Naive thymus-derived CD8-positive, alpha-beta T cell (primary cell): ENCODE data around the gene MANEA. TPM values are rescaled to one million over a fixed set of nuclear protein-coding genes. Genes with fewer than 3 reads are reported as not detected.

Experiments used
- ATAC-seq, 2 donors: fragments of 150-1000 bp; cut with Tn5 transposase in 1 of 2; sonication (Bioruptor Pico), chemical (Tn5 transposase) in 1 of 2; 1 replicate in 1 of 2; 2 replicates in 1 of 2; pipeline ENCODE4 v1.10.0; 2021; ENCODE audit warnings: mild to moderate bottlenecking in 2 of 2, moderate library complexity in 2 of 2
- POLR2A ChIA-PET: fragments of 350-600 bp; sonication (Branson Sonifier 250); formaldehyde crosslinking; loops from one replicate; lab custom pipeline; 2021; ENCODE audit warnings: antibody characterized with exemption; lab: Charles Lee
- DNase-seq, 10 donors: peaks; one replicate each; pipeline versions ENCODE4 v3.0.0 to v3.0.0-alpha.2; 2020 to 2022
- H3K27ac Mint-ChIP-seq, 10 donors: one replicate each; pipeline ENCODE4 v1.8.0; 2020 to 2022; ENCODE audit warnings: mild to moderate bottlenecking in 10 of 10, mixed read lengths in 10 of 10, moderate library complexity in 4 of 10, inconsistent platforms in 1 of 10
- H3K27me3 Mint-ChIP-seq, 5 donors: one replicate each; pipeline ENCODE4 v1.8.0; 2021 to 2022; ENCODE audit warnings: mixed read lengths in 5 of 5
- H3K36me3 Mint-ChIP-seq, 3 donors: one replicate each; pipeline ENCODE4 v1.8.0; 2020 to 2022; ENCODE audit warnings: mixed read lengths in 3 of 3, mild to moderate bottlenecking in 2 of 3, inconsistent platforms in 1 of 3
- H3K4me1 Mint-ChIP-seq, 4 donors: one replicate each; pipeline ENCODE4 v1.8.0; 2021 to 2022; ENCODE audit warnings: mixed read lengths in 4 of 4
- H3K4me3 Mint-ChIP-seq, 10 donors: one replicate each; pipeline ENCODE4 v1.8.0; 2020 to 2022; ENCODE audit warnings: mild to moderate bottlenecking in 10 of 10, mixed read lengths in 10 of 10, moderate library complexity in 6 of 10, inconsistent platforms in 1 of 10
- H3K9me3 Mint-ChIP-seq, 9 donors: one replicate each; pipeline ENCODE4 v1.8.0; 2020 to 2022; ENCODE audit warnings: mixed read lengths in 9 of 9, mild to moderate bottlenecking in 3 of 9, inconsistent platforms in 1 of 9, moderate library complexity in 1 of 9
- polyA plus RNA-seq, 3 donors: library from polyadenylated mRNA; unstranded; fragments of 300-500 nt; fragmentation: Illumina TruSeq; gene quantifications; one replicate each; pipeline ENCODE4 v1.2.3, GENCODE V29; 2021
- total RNA-seq, 8 experiments: library from RNA in 2 of 8; stranded (reverse) in 2 of 8; gene quantifications; one replicate each; pipeline ENCODE4 v1.2.3 and lab custom pipeline; 2021 to 2026

MANEA gene
- total and polyA plus RNA-seq, 5 experiments from 2014 or later = 3.4 to 13.2 (median 4.5) TPM

DNA sequence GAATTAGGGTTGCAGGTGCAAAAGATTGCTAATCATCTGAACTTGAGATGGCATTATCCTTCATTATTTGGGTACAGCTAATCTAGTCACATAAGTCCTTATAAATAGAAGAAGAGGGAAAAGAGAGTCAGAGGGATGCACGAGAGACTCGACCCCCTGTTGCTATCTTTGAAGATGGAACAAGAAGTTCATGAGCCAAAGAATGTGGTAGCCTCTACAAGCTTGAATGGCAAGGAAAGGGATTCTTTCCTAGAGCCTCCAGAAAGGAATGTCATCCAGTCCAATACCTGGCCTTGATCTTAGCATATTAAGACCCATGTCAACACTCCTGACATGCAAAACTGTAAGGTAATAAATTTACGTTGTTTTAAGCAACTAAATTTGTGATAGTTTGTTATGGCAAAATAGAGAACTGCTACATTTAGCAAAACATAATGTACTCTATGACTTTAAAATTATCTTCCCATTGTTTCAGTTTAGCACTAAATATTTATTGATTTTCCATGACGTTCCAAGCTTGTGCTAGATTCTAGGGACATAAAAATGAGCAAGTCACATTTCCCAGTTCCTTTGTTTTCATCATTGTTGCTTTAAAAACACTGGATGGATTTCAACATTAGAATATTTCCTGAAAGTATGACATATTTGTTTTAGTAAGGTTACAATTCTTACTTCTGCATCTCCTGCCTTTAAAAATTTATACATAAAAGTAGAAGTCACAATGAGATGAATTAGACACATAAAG is 12.7 kb downstream of the MANEA start:
- no peak for DNase-seq
- Mint-ChIP-seq H3K4me1 (peaks cover 18 to 47% (median 38%) of the 10 kb centered on the region in 4 donors), H3K4me3 (no peak overlapping the region), H3K27me3 (no peaks in the 10 kb centered on the region), H3K9me3 (no peaks in the 10 kb centered on the region), H3K36me3 (peaks cover 10 to 41% (median 38%) of the 10 kb centered on the region in 3 donors), H3K27ac (no peak overlapping the region)
- no peak for ATAC-seq
- POLR2A ChIA-PET = no interaction called here

DNA sequence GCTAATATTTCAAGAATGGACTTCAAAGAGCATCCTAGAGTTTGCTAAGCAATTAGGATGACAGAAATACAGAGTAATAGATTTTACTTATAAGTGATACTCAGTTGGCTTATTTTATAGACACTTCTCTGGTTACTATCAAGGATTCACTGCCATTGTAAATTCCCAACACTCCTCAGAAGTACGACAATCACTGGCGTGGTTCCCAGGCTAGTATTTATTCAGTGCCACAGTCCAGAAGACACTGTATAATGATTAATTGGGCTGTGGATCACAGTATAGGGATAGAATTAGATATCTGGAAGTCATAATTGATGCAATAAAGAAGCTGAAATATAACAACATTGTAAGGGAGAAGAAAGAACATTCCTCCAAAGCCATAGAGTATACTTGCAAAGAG is 15.7 kb downstream of the MANEA start:
- POLR2A ChIA-PET = no interaction called here
- Mint-ChIP-seq H3K27ac (no peak overlapping the region), H3K27me3 (no peaks in the 10 kb centered on the region), H3K9me3 (no peaks in the 10 kb centered on the region), H3K4me1 (peaks cover 14 to 36% (median 27%) of the 10 kb centered on the region in 4 donors), H3K36me3 (peaks cover 7 to 29% (median 29%) of the 10 kb centered on the region in 3 donors), H3K4me3 (no peak overlapping the region)
- ATAC-seq (no peak), DNase-seq (no peak)

GRCh38 chr6:95596021-95596420 is 18.7 kb downstream of the MANEA start:
- DNase-seq = no peak
- no peaks in the 10 kb centered on the region for H3K27me3 Mint-ChIP-seq
- no peak overlapping the region for H3K4me3 Mint-ChIP-seq
- POLR2A ChIA-PET = no interaction called here
- H3K4me1 Mint-ChIP-seq = peaks cover 8 to 30% (median 17%) of the 10 kb centered on the region in 4 donors
- no peak overlapping the region for H3K27ac Mint-ChIP-seq
- no peaks in the 10 kb centered on the region for H3K9me3 Mint-ChIP-seq
- no peak for ATAC-seq
- peaks cover 11 to 39% (median 30%) of the 10 kb centered on the region in 3 donors for H3K36me3 Mint-ChIP-seq

GRCh38 chr6:95599706-95600105 is 22.4 kb downstream of the MANEA start:
- DNase-seq = no peak
- no peaks in the 10 kb centered on the region for H3K9me3 Mint-ChIP-seq
- peaks cover 5 to 32% (median 16%) of the 10 kb centered on the region in 3 donors for H3K36me3 Mint-ChIP-seq
- no peak for ATAC-seq
- H3K27me3 Mint-ChIP-seq = no peaks in the 10 kb centered on the region
- peaks cover 0 to 2% (median 0%) of the 10 kb centered on the region in 4 donors for H3K4me1 Mint-ChIP-seq
- no peak overlapping the region for H3K4me3 Mint-ChIP-seq
- POLR2A ChIA-PET = no interaction called here
- H3K27ac Mint-ChIP-seq = no peak overlapping the region

GRCh38 chr6:95601133-95601532 is 23.8 kb downstream of the MANEA start:
- no peaks in the 10 kb centered on the region for H3K9me3 Mint-ChIP-seq
- H3K4me3 Mint-ChIP-seq = no peak overlapping the region
- POLR2A ChIA-PET = no interaction called here
- H3K27ac Mint-ChIP-seq = no peak overlapping the region
- peaks cover 5 to 38% (median 20%) of the 10 kb centered on the region in 3 donors for H3K36me3 Mint-ChIP-seq
- ATAC-seq (no peak), DNase-seq (no peak)
- no peaks in the 10 kb centered on the region for H3K27me3 Mint-ChIP-seq
- H3K4me1 Mint-ChIP-seq = no peaks in the 10 kb centered on the region

GRCh38 chr6:95614094-95614493 is 36.8 kb downstream of the MANEA start:
- no peak for DNase-seq
- Mint-ChIP-seq H3K36me3 (no peaks in the 10 kb centered on the region), H3K9me3 (no peaks in the 10 kb centered on the region), H3K4me3 (no peak overlapping the region), H3K27ac (no peak overlapping the region), H3K27me3 (peaks cover 0 to 3% (median 0%) of the 10 kb centered on the region in 5 donors), H3K4me1 (no peaks in the 10 kb centered on the region)
- POLR2A ChIA-PET = no interaction called here
- ATAC-seq = no peak

- DNase-seq = no peak
- Mint-ChIP-seq H3K4me1 (no peaks in the 10 kb centered on the region), H3K4me3 (no peak overlapping the region), H3K36me3 (peaks cover 0 to 12% (median 0%) of the 10 kb centered on the region in 3 donors), H3K27me3 (peaks cover 0 to 5% (median 2%) of the 10 kb centered on the region in 5 donors), H3K27ac (no peak overlapping the region), H3K9me3 (peaks cover 2 to 22% (median 4%) of the 10 kb centered on the region in 9 donors)
- POLR2A ChIA-PET = no interaction called here
- ATAC-seq = no peak
These were observed 52.2 kb downstream of the MANEA start for GRCh38 chr6:95629551-95629950.

GRCh38 chr6:95636552-95637431 is 59.5 kb downstream of the MANEA start:
- Mint-ChIP-seq H3K9me3 (peaks cover 2 to 16% (median 4%) of the 10 kb centered on the region in 9 donors), H3K4me3 (no peak overlapping the region), H3K4me1 (no peaks in the 10 kb centered on the region), H3K27me3 (peaks cover 0 to 3% (median 2%) of the 10 kb centered on the region in 5 donors), H3K27ac (no peak overlapping the region), H3K36me3 (peaks cover 0 to 11% (median 0%) of the 10 kb centered on the region in 3 donors)
- POLR2A ChIA-PET = no interaction called here
- ATAC-seq (no peak), DNase-seq (no peak)

DNA sequence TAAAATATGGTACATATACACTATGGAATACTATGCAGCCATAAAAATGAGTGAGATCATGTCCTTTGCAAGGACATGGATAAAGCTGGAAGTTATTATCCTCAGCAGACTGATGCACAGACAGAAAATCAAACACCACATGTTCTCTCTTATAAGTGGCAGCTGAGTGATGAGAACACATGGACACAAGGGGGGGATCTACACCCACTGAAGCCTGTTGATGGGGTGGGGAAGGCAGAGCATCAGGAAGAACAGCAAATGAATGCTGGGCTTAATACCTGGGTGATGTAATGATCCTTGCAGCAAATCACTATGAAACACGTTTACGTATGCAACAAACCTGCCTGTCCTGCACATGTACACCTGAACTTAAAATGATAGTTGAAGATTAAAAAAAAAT is 71.3 kb downstream of the MANEA start:
- H3K4me3 Mint-ChIP-seq = no peak overlapping the region
- POLR2A ChIA-PET = no interaction called here
- H3K36me3 Mint-ChIP-seq = peaks cover 0 to 11% (median 2%) of the 10 kb centered on the region in 3 donors
- H3K27ac Mint-ChIP-seq = no peak overlapping the region
- ATAC-seq (no peak), DNase-seq (no peak)
- H3K27me3 Mint-ChIP-seq = peaks cover 1 to 15% (median 4%) of the 10 kb centered on the region in 5 donors
- H3K9me3 Mint-ChIP-seq = peaks cover 0 to 22% (median 9%) of the 10 kb centered on the region in 9 donors
- H3K4me1 Mint-ChIP-seq = no peaks in the 10 kb centered on the region

DNA sequence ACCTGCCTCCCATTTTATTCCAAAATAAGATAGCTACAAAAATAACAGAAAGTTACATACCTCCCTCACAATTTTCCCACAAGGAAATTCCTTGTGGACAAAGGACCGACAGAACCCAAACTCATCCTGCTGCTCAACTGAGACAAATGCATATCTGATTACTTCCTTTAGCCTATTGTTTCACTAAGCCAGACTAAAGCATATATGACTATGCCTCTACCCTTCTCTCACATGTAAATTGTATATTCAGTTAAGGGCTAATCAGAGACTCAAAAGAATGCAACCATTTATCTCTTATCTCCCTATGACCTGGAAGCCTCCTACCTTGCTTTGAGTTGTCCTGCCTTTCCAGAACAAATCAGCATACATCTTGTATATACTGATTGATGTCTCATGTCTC is 72.1 kb downstream of the MANEA start:
- DNase-seq (no peak), ATAC-seq (no peak)
- H3K27ac Mint-ChIP-seq = no peak overlapping the region
- peaks cover 0 to 6% (median 2%) of the 10 kb centered on the region in 5 donors for H3K27me3 Mint-ChIP-seq
- peaks cover 0 to 7% (median 2%) of the 10 kb centered on the region in 3 donors for H3K36me3 Mint-ChIP-seq
- H3K4me3 Mint-ChIP-seq = no peak overlapping the region
- H3K9me3 Mint-ChIP-seq = peaks cover 0 to 18% (median 8%) of the 10 kb centered on the region in 9 donors
- POLR2A ChIA-PET = no interaction called here
- H3K4me1 Mint-ChIP-seq = no peaks in the 10 kb centered on the region

- Mint-ChIP-seq H3K4me1 (no peaks in the 10 kb centered on the region), H3K27ac (no peak overlapping the region), H3K4me3 (no peak overlapping the region), H3K9me3 (peaks cover 0 to 18% (median 4%) of the 10 kb centered on the region in 9 donors), H3K27me3 (peaks cover 2 to 9% (median 6%) of the 10 kb centered on the region in 5 donors), H3K36me3 (peaks cover 0 to 7% (median 2%) of the 10 kb centered on the region in 3 donors)
- POLR2A ChIA-PET = no interaction called here
- ATAC-seq = no peak
- DNase-seq = no peak
These were observed 76.8 kb downstream of the MANEA start for GRCh38 chr6:95654176-95654575.

DNA sequence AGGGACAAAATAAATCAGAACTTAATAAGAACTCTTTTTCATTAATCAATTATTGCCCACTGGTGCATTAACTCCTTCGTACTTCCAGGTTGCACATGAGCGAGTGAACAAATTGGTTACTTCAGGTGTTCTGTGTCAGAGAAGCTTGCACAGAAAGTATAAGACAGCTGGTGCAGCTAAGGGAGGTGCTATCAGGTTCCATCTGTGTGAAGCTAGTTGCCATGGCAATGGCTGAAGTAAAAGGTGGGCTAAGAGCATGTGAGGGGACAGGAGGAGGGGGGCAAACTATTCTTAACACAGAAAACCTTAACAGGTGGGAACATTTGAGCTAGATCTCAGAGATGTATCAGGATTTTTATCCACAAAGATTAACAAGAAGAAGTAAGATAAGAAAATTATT is 81.6 kb downstream of the MANEA start:
- DNase-seq (no peak), ATAC-seq (no peak)
- Mint-ChIP-seq H3K4me1 (no peaks in the 10 kb centered on the region), H3K27ac (no peak overlapping the region), H3K9me3 (peaks cover 0 to 8% (median 0%) of the 10 kb centered on the region in 9 donors), H3K36me3 (no peaks in the 10 kb centered on the region), H3K27me3 (peaks cover 2 to 9% (median 6%) of the 10 kb centered on the region in 5 donors), H3K4me3 (no peak overlapping the region)
- POLR2A ChIA-PET = no interaction called here
